Putamen (tissue), 1 donor: ENCODE results near the gene PRXL2A.
"Not testable (repeated sequence)": the region's sequence is repeated elsewhere in the genome, so short reads cannot be mapped to it uniquely, and the experiment has no call there.

Source experiments
- DNase-seq: peaks from one replicate; pipeline ENCODE4 v3.0.0-alpha.2; 2016; ENCODE audit warnings: low spot score

PRXL2A gene

DNA sequence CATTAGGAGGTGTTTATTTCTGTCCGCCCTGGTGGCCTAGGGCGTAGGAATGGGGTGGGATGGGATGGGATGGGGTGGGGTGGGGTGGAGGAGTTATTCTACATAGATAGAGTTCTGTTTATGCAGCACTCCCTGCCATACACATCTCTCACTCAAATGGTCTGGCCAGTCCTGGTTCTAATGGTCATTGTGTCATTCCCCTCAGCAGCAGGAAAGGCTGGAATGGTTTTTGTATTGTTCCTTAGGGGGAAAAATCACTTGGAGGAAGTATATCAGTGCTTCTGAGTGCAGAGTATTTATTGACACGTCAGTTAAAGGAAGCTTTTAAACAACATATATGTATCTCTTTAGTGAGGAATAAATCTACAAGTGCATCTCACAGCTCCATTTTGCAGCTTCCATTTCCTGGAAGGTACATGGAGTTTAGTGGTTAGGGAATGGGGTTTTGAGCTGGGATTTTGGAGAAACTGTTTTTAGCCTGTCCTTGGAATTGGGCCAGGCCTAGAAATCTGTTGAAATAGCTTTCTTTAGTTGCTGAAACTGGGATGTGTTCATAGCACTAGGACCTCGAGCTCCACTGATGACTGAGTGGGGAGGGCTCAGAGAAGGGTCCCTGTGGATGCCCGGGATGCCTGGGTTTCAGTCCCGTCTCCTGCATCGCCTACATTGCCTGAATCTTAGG is 54.1 kb downstream of the PRXL2A start:
- no peak for DNase-seq

GRCh38 chr10:80462981-80463741 is 54.8 kb downstream of the PRXL2A start:
- DNase-seq, result no peak

GRCh38 chr10:80463868-80464267 is 55.5 kb downstream of the PRXL2A start:
- no peak for DNase-seq

DNA sequence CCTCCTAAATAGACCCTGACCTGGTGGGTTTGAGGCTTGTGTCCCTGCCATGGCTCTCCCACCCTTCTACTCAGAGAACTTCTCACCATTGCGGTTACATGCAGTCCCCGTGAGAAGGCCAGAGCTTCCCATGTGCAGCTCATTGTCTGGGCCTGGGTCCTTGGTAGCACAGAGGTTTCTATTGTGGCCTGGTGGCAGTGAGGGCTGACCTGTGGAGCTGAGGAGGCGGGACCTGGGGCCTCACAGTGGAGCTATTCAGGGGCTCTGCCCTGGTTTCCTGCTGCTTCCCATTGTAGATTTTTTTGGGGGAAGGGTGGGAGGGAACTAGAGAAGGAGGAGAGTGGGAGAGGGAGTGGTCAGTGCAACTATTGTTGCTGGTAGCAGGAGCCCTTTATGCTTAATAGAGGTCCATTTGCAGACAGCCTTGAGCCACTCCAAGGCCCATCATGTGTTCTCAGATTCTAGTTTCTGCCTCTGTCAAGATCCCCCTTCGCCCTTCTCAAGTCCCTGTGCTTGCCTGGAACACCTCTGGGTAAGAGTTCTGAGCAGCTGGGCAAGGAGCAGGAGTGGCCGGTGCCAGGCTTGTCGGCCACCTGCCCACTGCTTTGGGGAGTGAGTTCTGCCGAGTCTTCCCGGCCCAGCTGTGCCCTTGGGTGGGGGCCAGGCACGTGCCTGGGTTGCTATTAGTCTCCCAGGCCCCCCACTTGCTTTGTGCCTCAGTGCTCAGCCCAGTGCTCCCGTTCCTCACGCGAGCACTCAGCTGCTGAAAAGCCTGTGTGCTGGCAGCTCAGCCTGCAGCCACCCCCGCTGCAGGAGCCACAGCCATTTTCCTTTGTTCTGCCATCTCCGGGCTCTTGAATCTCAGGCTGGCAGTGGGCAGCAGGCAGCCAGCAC is 56.5 kb downstream of the PRXL2A start:
- peak; percentile 58 for DNase-seq

DNA sequence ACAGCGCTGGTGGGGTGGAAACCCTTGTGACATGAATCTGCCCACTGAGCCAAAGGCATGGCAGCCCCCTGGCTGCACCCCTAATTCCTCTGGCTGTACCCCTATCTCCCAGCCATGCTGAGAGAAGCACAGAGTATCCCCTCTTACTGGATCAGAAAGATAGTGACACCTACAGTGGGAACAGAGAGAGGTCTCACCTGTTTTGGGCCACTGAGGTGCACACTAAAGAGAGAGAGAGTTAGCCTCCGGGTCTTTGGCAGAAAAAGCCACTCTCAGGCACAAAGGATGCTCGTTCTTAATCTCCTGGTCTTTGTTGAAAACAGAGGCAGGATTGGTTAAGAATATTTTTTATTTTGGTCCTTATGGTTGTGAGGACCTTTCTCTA is 57.1 kb downstream of the PRXL2A start:
- DNase-seq, result no peak

- DNase-seq, result no peak
Measured at GRCh38 chr10:80465839-80466590, 57.7 kb downstream of the PRXL2A start.

DNA sequence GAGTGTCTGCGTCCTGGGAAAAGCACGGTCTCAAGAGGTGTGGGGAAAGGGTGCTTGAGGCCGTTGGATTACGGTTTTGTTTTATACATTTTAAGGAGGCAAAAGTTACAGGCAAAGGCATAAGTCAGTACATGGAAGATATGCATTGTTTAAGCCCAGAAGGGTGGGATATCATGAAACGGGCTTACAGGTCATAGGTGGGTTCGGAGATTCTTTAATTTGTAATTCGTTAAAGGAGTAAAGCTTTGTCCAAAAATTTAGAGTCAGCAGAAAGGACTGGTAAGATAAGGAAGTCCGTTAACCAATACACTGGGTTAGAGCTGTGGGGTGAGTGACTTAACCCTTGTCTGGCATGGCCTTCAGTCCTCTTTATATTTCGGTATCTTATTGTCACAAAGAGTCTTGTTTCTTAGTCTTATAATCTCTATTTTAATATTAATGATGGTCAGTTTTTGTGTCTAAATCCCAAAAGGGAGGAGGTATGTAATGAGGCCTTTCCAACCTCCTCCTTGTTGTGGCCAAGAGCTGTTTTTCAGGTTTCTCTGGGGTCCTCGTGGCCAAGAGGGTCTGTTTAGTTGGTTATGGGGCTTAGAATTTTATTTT is 58.5 kb downstream of the PRXL2A start:
- DNase-seq, result no peak

DNA sequence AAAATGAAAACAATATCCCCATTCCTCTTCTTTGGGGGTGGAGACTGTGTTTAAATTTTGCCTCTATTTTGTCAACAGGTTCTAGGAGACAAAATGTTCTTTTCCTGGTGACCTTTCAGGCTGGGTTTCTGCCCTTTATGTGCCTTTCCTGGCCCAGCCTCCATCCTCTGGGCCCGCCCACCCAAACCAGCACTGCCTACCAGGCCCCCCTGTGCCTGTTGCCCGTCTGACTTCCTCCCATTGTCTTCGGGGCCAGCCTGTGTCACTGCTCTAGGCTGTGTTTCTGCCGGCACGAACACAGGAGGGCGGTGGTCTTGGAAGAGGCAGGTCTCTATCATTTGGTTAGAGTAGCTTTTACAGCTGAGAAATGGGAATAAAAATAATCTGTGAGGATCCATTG is 59.7 kb downstream of the PRXL2A start:
- peak; percentile 75 for DNase-seq

DNA sequence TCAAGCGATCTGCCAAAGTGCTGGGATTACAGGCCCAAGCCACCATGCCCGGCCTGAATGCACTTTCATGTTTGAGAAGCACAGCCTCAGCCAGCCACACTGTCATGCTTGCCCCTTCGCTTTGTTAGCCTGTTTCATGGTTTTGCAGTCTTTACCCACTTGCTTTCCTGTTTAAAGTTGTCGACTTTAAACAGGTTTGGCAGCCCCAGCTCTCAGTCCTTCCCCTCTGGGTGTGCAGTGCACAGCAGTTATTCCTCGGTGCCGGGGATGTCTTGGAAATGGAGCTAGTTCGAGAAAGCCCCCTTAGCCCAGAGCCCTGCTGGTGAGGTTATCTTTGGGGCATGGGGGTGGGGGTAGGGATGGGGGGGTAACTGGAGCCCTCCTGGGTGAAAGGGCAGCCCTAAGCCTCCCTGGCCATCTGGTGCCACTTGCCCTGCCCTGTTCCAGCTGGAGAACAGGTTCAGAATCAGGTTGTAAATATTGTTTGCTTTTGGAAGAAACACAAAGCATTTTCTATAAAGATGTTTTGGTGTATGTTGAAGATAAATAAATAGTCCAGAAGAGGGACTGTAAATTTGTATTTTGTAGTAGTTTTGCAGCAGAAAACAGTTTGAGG is 60.6 kb downstream of the PRXL2A start:
- DNase-seq, result no peak

DNA sequence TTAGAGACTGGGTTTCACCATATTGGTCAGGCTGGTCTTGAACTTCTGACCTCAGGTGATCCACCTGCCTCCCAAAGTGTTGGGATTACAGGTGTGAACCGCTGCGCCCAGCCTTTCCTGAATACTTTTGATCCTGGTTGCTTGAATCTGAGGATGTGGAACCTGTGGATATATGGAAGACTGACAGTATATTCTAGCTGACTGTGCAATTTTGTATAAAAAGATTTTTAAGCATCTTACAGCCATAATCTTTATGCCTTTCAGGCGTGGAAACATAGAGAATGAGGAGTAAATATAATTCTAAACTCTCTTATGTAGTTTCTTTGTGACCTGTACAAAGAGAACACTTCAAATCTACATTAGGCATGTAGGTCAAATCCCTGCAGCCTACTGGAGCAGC is 61.9 kb downstream of the PRXL2A start:
- DNase-seq, result no peak

GRCh38 chr10:80471001-80471400 is 62.6 kb downstream of the PRXL2A start:
- DNase-seq, result no peak

GRCh38 chr10:80471715-80472233 is 63.4 kb downstream of the PRXL2A start:
- no peak for DNase-seq

DNA sequence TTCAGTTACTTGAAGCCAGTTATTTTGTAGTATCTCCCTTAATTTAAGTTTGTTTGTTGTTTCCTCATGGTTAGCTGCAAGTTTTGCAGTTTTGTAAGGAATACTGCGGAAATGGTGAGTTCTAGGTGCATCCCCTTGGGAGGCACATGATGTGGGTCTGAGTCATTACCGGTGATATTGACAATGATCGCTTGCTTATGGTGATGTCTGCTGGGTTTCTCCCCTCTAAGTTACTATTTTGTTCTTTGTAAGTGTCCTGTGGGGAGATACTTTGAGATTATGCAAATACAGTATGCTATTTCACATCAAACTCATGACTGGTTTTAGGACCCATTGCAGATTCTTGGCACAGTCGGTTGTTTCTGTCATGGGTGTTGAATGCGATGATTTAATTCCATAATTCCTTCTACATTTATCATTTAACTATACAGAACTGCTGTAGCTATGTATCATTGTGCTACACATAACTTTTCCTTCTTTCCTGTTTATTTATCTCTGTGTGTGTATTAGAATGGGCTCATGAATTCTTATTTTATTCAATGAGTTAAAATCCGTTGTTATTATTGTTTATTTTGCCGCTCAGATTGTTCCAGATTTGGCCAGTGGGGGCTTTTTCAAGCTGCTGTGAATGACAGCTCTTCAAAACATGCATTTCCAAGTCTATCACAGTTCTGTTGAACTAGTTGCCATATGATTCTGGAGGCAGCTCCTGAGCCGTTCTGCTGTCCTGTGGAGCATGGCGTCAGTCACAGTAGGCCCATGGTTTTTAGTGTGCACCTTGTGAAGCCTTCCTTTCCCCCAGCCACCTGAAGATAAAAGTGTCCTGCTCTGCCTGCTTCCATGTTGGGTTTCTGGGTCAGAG is 64.1 kb downstream of the PRXL2A start:
- DNase-seq, result no peak

DNA sequence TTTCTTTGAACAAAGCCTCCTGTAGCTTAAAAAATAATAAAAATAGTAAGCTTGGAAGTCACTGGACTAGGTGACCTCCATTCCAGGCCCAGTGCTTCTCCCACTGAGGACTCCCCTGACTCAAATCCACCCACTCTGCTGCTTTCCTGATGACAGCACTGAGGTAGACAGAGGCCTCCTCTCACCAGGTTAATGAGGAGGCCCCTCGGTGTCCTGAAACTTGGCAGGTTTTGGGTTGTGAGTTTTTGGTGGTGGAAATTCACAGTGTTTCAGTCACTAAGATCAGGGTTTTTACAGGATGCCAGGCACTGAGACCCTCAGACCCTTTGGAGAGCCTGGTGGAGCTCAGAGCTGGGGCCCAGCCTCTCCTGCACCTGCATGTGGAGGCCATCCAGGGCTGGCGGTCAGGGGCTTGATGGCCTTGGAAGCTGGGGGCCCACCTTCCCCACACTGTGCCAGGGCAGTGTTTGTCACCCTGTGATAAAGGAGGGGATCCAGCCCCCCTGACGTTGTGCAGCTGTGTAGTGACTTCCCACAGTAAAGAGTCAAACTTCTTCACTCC is 64.8 kb downstream of the PRXL2A start:
- DNase-seq, result no peak

GRCh38 chr10:80473692-80474596 is 65.6 kb downstream of the PRXL2A start:
- no peak for DNase-seq

- no peak for DNase-seq
Measured at GRCh38 chr10:80474597-80474910, 66.2 kb downstream of the PRXL2A start.

DNA sequence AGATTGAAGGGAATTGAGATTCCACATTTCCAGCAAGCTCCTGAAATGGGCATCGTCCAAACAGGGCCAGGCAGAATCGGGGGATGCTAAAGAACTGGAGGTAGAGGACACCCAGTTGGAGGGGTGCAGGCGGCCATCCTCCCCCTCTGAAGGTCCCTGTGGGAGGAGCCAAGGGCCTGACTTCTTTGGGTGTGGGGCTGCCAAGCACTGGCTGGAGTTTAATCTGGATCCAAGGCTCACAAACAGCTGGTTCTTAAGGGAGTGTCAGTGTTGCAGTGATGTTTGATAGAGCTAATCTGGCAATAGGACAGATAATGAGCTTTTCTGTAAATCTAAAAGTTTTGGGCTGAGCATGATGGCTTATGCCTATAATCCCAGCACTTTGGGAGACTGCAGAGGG is 66.6 kb downstream of the PRXL2A start:
- no peak for DNase-seq

DNA sequence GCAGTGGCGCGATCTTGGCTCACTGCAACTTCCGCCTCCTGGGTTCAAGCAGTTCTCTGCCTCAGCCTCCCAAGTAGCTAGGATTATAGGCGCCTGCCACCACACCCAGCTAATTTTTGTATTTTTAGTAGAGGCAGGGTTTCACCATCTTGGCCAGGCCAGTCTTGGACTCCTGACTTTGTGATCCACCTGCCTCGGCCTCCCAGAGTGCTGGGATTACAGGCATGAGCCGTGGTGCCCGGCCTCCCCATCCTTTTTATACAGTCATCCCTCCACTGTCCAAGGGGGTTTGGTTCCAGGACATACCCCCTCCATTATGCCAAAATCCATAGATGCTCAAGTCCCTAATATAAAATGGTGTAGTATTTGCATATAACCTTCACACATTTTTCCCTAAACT is 67.3 kb downstream of the PRXL2A start:
- DNase-seq, result not testable (repeated sequence)

DNA sequence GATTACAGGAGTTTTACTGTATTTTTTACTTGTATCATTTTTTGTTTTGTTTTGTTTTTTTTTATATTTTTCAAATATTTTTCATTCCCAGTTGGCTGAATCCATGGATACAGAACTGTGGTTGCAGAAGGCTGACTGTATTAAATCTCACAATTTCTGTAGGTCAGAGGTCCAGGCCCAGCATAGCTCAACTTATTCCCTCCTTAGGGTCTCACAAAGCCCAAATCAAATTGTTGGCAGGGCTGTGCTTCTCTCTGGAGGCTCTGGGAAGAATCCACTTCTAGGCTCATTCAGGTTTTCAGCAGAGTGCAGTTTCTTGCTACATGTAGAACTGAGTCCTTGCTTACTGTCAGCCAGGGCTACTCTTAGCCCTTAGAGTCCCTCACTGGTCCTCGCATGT is 68.3 kb downstream of the PRXL2A start:
- DNase-seq, result no peak
